ENCODE results near the gene MPHOSPH9.
A peak's percentile ranks its signal among the peaks of the same experiment; 100 is the strongest.

The MPHOSPH9 gene

GRCh38 chr12:123135688-123136087, 97.3 kb downstream of the MPHOSPH9 start:
- ATAC-seq, result no peak
- peak; percentile 86 for TF ChIP-seq ZNF8 (CRISPR knock-in tag; IDR thresholded peaks at IDR 0.05)
- no peak for TF ChIP-seq CSDC2 (CRISPR knock-in tag; IDR thresholded peaks at IDR 0.05)
- TF ChIP-seq GLIS3 (CRISPR knock-in tag; IDR thresholded peaks at IDR 0.05), result no peak
- TF ChIP-seq ZNF565 (CRISPR knock-in tag; conservative IDR thresholded peaks at IDR 0.05; ENCODE audit: low read depth), result no peak

- ATAC-seq, result no peak
- TF ChIP-seq, protein P1, sequence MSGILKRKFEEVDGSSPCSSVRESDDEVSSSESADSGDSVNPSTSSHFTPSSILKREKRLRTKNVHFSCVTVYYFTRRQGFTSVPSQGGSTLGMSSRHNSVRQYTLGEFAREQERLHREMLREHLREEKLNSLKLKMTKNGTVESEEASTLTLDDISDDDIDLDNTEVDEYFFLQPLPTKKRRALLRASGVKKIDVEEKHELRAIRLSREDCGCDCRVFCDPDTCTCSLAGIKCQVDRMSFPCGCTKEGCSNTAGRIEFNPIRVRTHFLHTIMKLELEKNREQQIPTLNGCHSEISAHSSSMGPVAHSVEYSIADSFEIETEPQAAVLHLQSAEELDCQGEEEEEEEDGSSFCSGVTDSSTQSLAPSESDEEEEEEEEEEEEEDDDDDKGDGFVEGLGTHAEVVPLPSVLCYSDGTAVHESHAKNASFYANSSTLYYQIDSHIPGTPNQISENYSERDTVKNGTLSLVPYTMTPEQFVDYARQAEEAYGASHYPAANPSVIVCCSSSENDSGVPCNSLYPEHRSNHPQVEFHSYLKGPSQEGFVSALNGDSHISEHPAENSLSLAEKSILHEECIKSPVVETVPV (CRISPR knock-in tag; IDR thresholded peaks at IDR 0.05), result no peak
- no peak for TF ChIP-seq ARNTL (CRISPR knock-in tag; IDR thresholded peaks at IDR 0.05; ENCODE audit: borderline replicate concordance, low read depth)
- no peak for TF ChIP-seq TOX (CRISPR knock-in tag; IDR thresholded peaks at IDR 0.05; ENCODE audit: borderline replicate concordance)
- TF ChIP-seq RARB (CRISPR knock-in tag; IDR thresholded peaks at IDR 0.05), result no peak
- no peak for TF ChIP-seq ZFP3 (CRISPR knock-in tag; IDR thresholded peaks at IDR 0.05)
- no peak for TF ChIP-seq PPARA (CRISPR knock-in tag; IDR thresholded peaks at IDR 0.05; ENCODE audit: borderline replicate concordance)
- no peak for TF ChIP-seq OSR1 (CRISPR knock-in tag; IDR thresholded peaks at IDR 0.05)
- no peak for TF ChIP-seq CSDC2 (CRISPR knock-in tag; IDR thresholded peaks at IDR 0.05)
- no peak for TF ChIP-seq ZNF565 (CRISPR knock-in tag; conservative IDR thresholded peaks at IDR 0.05; ENCODE audit: low read depth)
- no peak for TF ChIP-seq ISL1 (CRISPR knock-in tag; IDR thresholded peaks at IDR 0.05)
- no peak for TF ChIP-seq GLIS3 (CRISPR knock-in tag; IDR thresholded peaks at IDR 0.05)
- no peak for TF ChIP-seq ZNF70 (CRISPR knock-in tag; IDR thresholded peaks at IDR 0.05)
- TF ChIP-seq TCF4 (CRISPR knock-in tag; IDR thresholded peaks at IDR 0.05; ENCODE audit: borderline replicate concordance), result no peak
- TF ChIP-seq, protein P2, sequence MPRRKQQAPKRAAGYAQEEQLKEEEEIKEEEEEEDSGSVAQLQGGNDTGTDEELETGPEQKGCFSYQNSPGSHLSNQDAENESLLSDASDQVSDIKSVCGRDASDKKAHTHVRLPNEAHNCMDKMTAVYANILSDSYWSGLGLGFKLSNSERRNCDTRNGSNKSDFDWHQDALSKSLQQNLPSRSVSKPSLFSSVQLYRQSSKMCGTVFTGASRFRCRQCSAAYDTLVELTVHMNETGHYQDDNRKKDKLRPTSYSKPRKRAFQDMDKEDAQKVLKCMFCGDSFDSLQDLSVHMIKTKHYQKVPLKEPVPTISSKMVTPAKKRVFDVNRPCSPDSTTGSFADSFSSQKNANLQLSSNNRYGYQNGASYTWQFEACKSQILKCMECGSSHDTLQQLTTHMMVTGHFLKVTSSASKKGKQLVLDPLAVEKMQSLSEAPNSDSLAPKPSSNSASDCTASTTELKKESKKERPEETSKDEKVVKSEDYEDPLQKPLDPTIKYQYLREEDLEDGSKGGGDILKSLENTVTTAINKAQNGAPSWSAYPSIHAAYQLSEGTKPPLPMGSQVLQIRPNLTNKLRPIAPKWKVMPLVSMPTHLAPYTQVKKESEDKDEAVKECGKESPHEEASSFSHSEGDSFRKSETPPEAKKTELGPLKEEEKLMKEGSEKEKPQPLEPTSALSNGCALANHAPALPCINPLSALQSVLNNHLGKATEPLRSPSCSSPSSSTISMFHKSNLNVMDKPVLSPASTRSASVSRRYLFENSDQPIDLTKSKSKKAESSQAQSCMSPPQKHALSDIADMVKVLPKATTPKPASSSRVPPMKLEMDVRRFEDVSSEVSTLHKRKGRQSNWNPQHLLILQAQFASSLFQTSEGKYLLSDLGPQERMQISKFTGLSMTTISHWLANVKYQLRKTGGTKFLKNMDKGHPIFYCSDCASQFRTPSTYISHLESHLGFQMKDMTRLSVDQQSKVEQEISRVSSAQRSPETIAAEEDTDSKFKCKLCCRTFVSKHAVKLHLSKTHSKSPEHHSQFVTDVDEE (CRISPR knock-in tag; IDR thresholded peaks at IDR 0.05), result no peak
- no peak for TF ChIP-seq ZFP30 (CRISPR knock-in tag; IDR thresholded peaks at IDR 0.05)
- no peak for TF ChIP-seq ZNF8 (CRISPR knock-in tag; IDR thresholded peaks at IDR 0.05)
- TF ChIP-seq ESRRG (CRISPR knock-in tag; IDR thresholded peaks at IDR 0.05), result no peak
- TF ChIP-seq POU6F1 (CRISPR knock-in tag; IDR thresholded peaks at IDR 0.05; ENCODE audit: borderline replicate concordance, low read depth), result no peak
- TF ChIP-seq BACH2 (CRISPR knock-in tag; IDR thresholded peaks at IDR 0.05; ENCODE audit: borderline replicate concordance), result no peak
- TF ChIP-seq SNAI2 (CRISPR knock-in tag; IDR thresholded peaks at IDR 0.05), result no peak
Observed at GRCh38 chr12:123134826-123135225, 98.1 kb downstream of the MPHOSPH9 start.

GRCh38 chr12:123134271-123134671, 98.7 kb downstream of the MPHOSPH9 start:
- no peak for ATAC-seq
- TF ChIP-seq, protein P1 (CRISPR knock-in tag; IDR thresholded peaks at IDR 0.05), result no peak
- TF ChIP-seq TOX (CRISPR knock-in tag; IDR thresholded peaks at IDR 0.05; ENCODE audit: borderline replicate concordance), result no peak
- TF ChIP-seq POU6F1 (CRISPR knock-in tag; IDR thresholded peaks at IDR 0.05; ENCODE audit: borderline replicate concordance, low read depth), result no peak
- TF ChIP-seq ZNF565 (CRISPR knock-in tag; conservative IDR thresholded peaks at IDR 0.05; ENCODE audit: low read depth), result no peak
- no peak for TF ChIP-seq ISL1 (CRISPR knock-in tag; IDR thresholded peaks at IDR 0.05)
- no peak for TF ChIP-seq PATZ1 (CRISPR knock-in tag; IDR thresholded peaks at IDR 0.05; ENCODE audit: borderline replicate concordance)
- TF ChIP-seq ZFP3 (CRISPR knock-in tag; IDR thresholded peaks at IDR 0.05), result no peak
- TF ChIP-seq, protein P2 (CRISPR knock-in tag; IDR thresholded peaks at IDR 0.05), result no peak
- TF ChIP-seq ZC3H10 (CRISPR knock-in tag; IDR thresholded peaks at IDR 0.05), result no peak
- no peak for TF ChIP-seq ZFP30 (CRISPR knock-in tag; IDR thresholded peaks at IDR 0.05)
- TF ChIP-seq OSR1 (CRISPR knock-in tag; IDR thresholded peaks at IDR 0.05), result no peak

Measured in SK-N-SH treated with all-trans-retinoic acid at 6 μM for 48 hours (cell line).